HG03139 (cell line): ENCODE measurements around the gene PTPRT.

Source experiments
- ATAC-seq: cut with Tn5 transposase; IDR thresholded peaks from one replicate; pipeline ENCODE4 v1.9.1; 2021; ENCODE audit not compliant: unreplicated experiment

The PTPRT gene

DNA sequence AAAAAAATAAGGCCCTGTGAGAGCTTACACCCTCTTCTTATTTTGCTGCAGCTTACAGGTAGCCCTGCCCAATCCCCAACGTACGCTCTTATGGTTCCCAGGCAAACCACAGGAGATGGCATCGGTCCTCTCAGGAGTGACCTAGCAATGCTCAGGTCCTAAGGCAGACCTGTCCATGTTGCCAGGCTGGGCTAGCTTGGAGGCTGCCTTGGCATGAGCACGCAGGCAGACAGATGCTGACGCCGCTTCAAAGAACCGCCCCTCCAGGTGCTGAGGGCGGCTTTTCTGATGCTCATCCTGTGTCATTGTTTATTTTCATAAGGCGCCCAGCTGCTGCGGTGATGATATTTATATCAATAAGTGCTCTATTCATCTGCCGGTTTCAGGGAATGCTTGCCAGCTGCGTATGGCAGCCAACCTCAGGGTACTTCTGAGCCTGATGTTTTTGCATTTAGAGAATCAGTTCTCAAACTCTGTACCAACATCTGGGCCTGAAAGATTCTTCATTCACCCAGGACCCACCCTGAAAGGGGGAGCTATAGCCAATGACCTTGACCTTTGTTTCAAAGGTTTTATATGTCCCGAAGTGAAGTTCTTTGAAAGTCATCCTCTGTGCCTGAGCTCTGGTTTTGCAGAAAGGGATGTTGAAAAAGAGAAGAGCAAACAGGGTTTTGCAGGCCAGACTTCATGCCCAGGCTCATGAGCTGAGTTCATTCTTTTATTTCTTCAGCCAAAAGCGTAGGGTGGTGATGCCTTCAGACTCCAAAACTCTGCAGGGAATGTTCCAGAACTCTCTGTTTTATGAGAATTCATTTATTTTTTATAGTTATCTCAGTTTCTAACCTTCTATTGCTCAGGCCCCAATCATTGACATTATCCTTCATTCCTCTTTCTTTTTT, 1095.9 kb downstream of the PTPRT start:
- ATAC-seq: no peak

DNA sequence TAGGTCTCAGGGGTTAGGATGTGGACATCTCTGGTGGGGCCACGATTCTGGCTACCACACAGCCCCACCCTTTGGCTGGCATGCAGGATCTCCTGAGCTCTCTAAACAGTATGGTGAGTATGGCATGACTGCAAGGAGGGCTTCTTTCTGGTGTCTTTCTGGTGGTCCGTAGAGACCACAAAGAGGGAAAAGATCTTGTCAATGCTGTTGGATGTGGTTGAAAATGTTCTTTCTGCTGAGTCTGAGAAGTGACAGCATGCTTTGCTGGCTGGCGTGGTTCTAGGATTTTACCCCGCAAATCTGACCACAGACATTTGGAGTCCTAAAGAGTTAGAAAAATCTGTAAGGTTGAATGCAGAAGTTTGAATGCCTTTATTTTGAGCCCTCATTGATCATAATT, 1096.7 kb downstream of the PTPRT start:
- no peak for ATAC-seq

DNA sequence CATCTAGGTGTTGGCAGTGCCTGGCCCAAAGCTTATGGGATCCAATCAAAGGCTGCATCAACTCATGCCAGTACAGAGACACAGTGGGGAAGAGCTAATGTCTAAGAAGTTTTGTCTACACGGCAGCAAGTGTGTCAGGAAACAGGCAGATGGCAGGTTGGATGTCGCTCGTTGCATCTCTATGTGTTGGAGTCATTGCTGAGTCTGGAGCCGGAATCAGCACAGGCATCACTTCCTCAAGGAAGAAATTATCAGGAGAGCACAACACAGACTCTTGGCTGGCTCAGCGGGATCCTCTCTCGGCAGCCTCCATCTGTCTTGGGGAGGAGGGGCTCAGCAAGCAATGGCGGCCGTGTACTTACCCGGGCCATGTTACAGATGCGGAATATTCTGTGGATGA, 1104.3 kb downstream of the PTPRT start:
- no peak for ATAC-seq

DNA sequence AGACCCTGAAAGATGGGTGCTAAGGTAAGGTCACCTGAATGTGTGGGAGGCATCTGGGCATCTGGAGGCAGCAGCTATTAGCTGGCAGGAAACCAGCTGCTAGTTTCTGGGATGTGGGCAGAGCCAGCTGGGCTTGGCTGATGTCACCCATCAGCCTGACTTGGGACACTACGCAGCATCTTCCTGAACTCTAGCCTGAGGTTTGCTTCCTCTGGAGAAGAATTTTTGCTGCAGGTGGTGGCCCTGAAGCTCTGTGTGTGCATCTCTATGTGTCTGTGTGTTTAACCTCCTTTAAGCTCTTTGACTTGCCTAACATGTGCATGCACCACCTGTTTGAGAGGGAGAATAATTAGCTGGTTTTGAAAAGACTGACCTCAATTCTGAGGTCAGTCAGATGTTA, 1106.4 kb downstream of the PTPRT start:
- no peak for ATAC-seq

DNA sequence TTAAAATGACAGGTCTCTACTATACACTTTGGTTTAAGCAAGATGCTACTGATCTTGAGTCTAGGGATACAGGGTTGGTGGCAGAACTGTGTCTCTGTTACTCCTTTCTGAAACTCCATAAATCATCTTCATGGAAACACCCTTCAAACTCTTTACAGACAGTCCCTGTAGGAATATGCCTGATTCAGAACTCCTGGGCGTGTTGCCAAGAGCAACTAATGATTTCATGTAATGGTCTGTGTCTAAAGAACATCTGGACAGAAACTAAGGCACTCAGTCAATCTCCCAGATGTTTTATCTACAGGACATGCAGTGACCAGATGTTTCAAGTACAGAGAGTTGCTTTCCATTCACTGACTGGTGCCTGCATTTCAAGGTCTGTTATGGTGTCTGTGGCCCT, 1107.1 kb downstream of the PTPRT start:
- no peak for ATAC-seq

DNA sequence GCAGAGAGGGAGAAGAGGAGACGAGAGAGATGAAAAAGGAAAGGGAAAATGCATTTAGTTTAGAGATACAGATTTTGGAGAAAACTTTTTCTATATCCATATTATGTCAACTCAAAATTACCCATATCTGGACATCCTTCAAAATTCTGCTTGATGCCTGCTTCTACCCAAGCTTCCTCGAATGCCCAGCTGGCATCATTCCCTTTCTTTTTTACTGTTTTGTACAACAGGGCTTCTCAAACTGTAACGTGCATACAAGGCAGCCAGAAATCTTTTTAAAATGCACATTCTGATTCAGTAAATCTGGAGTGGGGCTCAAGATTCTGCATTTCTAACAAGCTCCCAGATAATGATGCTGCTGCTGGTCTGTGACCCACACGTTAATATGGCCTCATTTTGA, 1108.8 kb downstream of the PTPRT start:
- ATAC-seq: no peak

DNA sequence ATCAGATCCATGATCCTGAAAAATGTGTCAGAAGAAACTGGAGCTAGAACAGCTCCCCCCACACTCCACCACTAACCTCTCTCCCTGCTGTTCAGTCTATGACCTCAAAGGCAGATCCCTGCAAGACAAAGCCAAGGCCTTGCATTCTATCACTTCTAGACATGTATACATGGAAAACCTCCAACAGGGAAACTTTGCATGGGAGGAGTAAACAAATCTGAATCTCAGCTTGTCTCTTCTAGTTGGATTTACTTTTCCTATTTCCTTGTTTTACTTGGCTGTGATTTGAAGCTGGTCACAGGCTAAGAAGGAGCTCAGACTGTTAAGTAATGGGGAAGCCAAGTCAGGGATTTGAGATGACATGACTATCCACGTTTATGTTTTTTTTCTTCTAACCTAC, 1114.8 kb downstream of the PTPRT start:
- ATAC-seq: no peak

DNA sequence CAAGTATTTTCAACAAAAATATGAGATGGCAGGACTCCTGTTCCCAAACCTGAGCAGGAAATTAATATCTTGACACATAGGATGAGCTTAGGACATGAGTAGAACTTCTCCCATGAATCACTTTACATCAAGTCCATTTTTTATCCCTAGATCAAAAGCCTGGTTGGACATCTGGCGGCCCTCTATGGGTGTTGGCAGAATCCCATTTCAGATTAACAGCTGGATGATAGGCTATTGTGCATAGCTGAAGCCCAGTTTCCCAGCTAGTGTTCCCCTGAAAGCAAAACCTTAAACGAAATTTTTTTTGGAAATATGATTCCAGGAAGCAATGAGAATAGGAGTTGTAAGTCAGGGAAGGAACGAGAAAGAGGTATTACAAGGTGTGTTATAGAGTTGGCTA, 1122.1 kb downstream of the PTPRT start:
- ATAC-seq: no peak

DNA sequence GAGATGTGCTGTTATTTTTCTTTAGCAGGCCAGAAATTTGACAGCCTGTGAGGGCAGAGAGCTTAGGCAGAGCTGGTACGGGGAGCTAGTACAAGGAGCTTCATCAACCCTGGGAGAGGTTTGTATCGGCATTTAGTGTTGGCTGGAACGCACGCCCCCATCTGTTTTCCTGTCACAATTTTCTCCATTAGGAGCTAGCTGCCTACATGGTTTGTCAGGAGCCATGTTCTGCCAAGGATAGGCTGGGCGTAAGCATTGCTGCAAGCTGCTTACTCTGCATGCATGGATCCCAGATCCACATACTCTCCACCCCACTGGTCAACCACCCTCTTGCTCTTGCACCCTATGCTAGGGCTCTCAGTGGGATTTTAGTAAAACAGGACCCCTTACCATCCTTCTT, 1122.5 kb downstream of the PTPRT start:
- no peak for ATAC-seq

DNA sequence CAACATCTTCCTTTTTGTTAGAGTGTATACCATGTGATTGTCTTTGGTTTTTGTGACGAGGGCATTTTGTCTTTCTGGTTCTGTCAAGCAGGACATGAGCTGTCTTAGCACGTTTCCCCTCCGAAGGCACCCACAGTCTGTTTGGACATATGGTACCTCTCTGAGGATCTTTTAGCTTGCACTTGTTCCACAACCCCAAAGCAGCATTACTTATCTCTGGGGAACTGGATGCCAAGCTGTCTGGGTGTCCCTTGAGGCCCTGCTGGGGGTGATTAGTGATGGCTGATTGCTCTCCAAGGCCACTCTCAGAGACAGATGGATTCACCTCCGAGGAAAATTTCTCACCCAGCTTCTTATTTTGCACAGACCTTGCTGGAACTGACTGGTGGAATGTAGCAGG, 1126.6 kb downstream of the PTPRT start:
- no peak for ATAC-seq

DNA sequence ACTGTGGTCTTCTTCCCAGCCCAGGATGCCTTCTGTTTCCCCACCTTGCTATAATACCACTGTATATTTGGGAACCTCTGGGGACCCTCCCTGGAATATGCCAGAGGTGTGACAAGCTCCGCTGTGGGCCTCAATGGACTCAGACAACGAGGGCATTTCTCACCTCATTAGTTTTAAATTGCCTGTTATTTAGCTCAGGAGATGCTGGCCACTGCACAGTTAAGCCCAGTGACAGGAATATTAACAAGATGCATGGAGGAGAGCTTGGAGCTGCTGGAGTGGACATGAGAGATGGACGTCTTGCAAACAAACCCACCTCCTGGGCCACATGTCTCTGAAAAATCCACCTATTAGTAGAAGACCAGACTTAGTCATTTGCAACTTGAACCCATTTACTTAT, 1136.4 kb downstream of the PTPRT start:
- ATAC-seq: no peak

DNA sequence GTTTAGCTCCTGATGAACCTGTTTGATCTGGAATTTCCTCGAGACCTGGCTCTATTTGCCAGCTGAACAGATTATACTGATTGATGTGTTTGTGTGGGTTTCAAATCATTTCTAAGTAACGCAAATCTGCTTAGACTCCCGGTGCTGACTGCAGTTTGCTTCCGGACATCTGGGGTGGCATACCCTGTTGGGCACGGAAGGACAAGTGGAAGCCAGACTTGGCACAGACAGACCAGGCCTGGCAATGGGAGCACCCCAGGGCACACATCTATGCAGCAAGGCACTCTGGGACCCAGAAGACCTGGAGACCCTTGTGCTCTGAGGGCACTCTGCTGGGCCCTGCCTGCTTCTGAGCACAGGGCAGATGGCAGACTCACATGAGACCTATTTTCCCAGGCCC, 1137.8 kb downstream of the PTPRT start:
- no peak for ATAC-seq

DNA sequence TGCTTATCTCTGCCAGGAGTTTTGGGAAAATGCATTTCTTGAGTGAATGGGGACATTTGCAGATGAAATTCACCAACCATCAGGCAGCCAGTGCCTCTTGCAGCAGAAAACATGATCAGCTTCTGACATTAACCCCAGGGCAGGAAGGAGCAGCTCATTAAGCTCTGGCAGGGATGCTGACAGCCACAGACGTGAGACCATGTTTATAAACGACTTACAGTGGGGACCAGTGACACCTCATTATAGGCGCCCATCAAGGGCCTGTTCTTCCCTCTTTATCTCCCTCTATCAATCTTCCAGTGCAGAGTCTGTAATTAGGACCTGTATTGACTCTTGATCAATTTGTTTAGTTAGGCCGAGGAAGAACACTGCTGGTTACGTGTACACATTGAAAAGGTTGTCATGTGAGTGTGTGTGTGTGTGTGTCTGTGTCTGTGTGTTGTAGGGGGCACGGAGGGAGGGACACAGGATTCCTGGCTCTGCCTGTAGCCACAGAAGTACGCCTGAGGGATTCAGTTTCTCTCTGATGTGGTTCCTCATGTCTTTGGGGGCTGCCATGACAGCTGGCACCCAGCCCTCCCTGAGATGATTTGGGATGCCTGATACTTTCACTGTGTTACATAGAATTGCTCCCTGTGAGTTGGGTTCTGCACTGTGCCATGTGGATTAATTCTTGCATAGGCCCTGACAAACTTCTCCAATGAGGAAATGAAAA, 1143.2 kb downstream of the PTPRT start:
- no peak for ATAC-seq

DNA sequence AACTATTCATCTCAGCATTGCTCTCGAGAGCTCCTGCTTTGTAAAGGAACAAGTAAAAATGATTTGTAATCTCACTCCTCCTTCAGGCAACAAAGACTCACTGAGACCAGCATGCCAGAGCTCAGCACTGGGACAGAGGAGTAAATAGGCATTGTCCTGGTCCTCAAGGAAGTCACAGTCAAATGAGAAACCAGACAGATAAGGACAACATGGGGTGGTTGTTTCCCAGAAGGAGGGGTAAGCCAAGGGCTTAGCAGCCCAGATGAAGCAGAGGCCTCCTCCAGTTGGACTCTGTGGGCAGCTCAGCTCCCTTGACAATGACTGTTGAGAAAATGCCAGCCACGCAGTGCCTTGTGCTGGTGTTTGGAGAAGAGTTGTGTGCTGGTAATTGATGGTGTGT, 1145.8 kb downstream of the PTPRT start:
- no peak for ATAC-seq

DNA sequence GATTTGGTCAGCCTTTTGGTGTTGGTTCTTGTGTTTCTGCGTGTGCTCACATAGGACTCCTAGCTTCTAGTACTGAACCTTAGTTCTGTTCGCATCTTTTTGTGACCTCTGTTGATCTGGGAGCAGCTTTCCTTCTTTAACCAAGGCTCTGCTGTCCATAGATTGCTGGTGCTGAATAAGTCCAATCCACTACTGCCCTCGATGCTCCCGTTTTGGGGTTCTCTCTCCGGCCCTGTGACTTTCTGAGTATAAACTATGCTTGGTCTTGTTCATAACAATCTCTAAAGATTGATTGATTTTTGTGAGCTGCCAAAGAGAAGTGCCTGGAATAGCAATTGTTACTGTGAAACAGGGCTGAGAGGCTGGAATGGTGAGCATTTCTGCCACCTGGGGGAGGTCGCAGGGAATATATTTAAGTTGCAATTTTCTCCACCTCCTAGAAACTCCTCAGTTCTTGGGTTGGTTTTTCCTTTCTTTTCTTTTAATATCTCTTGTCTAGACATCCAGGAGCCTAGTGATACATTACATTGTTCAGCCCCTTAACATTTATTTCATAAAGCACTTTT, 1148.6 kb downstream of the PTPRT start:
- no peak for ATAC-seq

DNA sequence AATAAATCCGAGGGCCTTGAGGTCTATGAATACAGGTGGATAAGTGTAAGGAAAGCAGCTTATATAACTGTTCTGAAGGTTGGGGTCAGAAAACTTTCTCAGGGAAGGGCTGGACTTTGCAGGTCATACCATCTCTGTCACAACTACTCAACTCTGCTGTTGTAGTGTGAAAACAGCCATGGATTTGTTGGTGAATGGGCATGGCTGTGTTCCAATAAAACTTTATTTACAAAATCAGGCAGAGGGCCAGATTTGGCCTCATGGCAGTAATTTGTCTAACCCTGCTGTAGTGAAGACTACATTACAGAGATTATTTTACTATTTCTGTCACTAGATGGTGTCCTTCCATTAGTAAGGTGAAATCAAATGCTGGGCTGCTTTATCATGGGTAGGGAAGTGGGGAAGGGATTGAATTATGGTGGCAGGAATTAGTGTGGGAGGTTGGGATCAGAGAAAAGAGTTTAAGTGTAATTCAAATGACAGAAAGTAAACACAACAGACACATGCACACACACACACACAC, 1161.9 kb downstream of the PTPRT start:
- no peak for ATAC-seq

DNA sequence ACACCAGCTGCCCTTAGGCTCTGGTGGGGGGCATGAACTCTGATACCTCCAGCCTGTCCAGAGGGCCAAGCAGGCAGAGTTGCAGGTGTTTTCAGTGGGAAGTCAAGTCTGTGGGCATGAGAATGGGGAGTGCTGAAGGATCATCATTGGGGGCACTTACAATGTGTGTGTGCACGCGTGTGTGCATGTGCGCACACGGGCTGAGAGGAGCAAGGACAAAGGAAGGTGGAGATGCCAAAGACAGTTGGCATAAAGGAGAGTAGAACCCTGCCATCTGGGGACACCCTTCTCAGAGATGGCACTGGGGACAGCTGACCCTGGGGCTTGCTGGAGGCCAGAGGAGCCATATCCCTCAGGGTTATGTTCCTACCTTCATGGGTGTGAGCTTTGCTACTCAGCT, 1163.1 kb downstream of the PTPRT start:
- ATAC-seq: no peak

DNA sequence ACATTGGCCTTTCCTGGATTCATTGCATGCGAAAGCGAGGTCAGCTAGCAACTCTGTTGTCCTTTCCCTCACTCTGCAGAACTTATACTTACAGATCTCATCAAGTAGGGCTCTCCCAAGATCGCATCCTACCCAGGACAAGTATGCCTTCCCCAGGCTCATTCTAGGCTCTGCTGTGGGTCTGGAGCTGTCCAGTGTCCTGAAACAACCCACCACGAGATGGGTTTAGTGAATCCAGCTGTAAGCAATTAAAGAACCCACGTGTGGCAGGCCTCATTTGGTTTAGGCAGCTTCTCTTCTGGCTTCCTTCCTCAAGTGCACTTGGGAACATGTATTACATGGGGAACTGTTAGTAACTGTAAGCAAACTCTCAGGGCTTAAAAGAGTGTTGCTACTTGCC, 1165.1 kb downstream of the PTPRT start:
- no peak for ATAC-seq
